ENCODE data around the gene IFNA2.
"Not testable (repeated sequence)": the region's sequence is repeated elsewhere in the genome, so short reads cannot be mapped to it uniquely, and the experiment has no call there.

IFNA2 gene

DNA sequence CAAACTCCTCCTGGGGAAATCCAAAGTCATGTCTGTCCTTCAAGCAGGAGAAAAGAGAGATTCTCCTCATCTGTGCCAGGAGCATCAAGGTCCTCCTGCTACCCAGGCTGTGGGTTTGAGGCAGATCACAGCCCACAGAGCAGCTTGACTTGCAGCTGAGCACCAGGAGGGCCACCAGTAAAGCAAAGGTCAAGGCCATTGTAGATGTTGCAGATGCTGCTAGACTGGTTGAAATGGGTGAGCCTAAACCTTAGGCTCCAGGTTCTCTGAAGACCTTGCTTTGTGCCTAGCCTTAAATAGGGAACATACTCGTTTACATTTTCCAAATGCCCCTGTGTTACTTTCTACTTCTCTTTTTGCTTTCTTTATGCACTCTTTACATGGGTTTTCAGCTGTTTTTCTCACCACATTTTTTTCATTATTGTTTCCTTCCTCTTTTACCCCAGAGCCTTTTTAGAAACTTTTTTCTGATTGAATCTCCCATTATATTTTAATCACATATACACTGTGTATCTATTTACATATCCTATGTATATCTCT lies at the start of gene IFNA2:
Gene IFNA2 (minus strand): TSS at position 268 of the 540 bp plus-strand sequence. CDS start 69 bp downstream, at position 199.
- peak; percentile 57 for DNase-seq

GRCh38 chr9:21435015-21435383 lies 49.8 kb upstream of the IFNA2 start:
- DNase-seq: not testable (repeated sequence)

DNA sequence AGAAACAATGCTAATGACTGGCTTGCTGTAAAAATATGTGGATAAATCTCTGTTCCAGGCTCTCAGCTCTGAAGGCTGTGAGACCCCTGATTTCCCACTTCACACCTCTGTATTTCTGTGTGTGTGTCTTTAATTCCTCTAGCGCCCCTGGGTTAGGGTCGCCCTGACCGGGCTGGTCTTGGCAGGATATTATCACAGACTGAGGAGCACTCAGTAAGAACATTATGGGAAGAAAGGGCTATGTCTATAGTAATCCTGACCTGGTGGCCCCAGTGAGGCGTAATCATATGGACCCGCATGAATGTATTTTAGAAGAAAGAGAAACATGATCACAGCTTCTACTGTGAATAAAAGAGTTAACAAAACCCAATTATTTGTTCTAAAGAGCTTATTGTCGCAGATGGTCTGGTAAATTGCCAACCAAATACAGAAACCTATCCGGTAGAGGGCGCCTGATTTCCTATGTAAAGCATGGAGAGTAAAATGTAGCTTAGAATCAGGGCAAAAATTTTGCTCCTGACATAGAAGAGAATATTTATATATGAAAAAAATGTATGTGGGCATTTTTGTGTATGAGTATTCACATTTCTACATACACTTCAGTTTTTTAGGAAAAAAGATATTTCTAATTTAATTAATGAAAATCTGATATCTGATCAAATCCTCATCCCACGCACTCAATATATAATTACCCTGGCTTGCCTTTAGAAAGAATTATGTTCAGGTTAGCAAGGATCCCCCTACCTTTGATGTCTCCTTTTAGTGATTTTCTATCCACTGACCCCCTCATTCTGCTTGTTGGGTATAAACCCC lies 49.2 kb upstream of the IFNA2 start:
- peak; percentile 84 for DNase-seq

- DNase-seq: peak; percentile 76
Measured at GRCh38 chr9:21432672-21433425, 47.7 kb upstream of the IFNA2 start.

DNA sequence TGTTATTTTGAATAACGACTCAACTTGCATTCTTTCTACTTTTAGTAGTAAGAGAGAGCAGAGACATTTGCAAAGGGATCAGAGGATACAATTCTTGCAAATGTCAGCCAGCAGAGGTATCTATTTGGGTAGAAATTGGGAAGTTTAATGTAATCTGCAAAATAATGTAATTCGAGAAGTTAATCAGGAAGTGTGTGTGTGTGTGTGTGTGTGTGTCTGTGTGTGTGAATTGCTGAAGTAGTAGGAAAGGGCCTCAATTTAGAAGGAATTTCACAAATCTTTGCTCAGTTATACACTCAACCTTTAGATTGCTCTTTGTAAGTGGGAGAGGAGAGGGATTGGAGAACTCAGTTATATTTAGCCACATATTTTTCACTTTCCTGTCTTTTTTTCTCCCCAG lies 44.0 kb upstream of the IFNA2 start:
- no peak for DNase-seq

- DNase-seq: no peak
Measured at GRCh38 chr9:21428235-21428634, 43.0 kb upstream of the IFNA2 start.

GRCh38 chr9:21415493-21416267 lies 30.5 kb upstream of the IFNA2 start:
- DNase-seq: no peak

DNA sequence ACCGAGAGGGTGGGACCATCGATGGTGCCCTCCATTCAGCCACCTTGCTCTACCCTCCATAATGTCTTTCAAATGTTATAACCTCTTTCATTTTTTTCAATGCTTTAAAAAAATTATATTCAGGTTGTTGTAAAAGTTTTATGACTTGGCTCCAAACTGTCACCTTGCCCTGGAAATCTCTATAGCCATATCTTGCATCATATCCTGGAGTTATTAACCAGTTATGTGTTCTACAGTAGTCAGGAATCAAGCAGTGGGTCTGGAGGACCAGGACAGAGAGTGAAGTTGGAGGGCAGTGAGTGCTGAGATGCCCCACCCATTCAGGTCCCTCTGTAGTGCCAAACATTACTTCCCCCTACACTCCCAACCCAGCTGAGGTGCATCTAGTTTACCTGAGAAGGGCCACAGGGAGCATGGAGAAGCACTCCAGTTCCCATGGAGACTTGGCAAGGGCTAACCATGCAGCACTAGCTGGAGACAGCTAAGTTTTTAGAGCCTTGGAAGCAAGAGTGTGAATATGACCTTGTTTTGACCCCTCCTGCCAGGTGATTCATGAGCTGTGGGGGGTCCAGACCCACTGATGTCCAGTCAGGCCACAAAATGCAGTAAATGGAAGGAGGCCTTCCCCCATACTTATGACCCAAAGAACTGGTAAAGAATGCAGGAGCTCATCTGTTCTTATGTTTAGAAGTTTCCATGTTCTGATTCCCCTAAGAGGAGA lies 29.2 kb upstream of the IFNA2 start:
- DNase-seq: no peak

DNA sequence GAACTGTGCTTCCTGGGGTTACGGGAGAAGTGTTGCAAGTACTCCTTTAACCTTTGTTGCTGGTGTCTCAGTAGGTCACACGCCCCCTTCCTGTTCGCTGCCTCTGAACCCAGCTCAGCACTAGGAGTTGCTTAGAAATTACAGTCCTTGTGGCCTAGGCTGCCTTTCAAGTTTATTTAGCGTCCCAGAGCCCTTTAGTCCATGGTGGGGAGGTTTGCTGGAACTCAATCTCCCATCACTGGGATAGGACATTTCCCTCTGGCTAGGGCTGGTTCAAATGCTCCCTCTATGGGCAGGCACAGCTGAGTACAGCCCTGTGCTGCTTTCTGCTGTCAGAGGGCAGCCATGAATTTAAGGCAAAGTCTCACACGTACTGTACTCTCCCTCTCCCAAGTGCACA lies 28.4 kb upstream of the IFNA2 start:
- DNase-seq: peak; percentile 34

DNA sequence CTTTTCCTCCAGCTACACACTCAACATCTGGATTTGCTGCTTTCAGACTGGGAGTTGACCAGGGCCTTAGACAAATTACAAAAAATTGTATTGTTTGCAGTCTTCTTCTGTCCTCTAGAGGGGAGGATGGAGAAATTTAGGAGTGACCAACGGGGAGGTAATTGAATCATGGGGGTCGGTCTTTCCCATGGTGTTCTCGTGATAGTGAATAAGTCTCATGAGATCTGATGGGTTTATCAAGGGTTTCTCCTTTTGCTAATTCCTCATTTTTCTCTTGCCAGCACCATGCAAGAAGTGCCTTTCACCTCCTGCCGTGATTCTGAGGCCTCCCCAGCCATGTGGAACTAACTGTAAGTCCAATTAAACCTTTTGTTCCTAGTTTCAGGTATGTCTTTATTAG lies 28.0 kb upstream of the IFNA2 start:
- peak; percentile 42 for DNase-seq

- DNase-seq: peak; percentile 25
Measured at GRCh38 chr9:21412107-21412506, 26.9 kb upstream of the IFNA2 start.

DNA sequence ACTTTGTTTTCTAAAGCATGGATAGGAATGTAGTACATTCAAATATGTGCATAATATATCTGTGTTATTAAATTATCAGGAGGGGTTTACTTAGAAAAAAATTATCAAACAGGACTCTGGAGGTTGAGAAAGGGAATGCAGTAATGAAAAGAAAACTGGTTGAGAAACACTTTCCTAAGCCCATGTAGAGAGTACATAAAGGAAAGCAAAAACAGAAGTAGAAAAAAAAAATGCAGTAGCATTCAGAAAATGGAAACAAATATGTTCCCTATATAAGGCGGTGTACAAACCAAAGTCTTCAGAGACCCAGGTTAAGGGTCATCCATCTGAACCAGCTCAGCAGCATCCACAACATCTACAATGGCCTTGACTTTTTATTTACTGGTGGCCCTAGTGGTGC lies 23.6 kb upstream of the IFNA2 start, which contains the start of gene IFNA8:
Gene IFNA8 (plus strand): TSS at position 301 of the 400 bp plus-strand sequence. CDS start 60 bp downstream, at position 361.
- peak; percentile 7 for DNase-seq

DNA sequence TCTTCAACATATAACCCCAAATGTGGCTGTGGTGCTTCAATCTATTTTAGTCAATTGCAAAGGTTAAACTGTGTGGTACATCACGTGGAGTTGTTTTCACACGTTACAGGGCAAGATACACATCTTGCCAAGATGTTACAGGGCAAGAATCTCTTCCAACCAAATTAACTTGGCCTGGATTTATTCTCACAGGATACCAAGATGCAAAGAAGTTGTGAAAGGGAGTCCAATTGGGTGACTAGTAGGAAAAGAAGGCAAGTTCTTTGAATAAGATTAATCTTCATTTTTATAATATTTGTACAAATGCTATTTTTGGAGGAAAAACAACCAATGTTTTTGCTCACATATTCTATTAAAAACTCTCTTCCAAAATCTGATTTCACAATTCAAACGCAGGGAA lies 18.9 kb upstream of the IFNA2 start:
- no peak for DNase-seq

- peak; percentile 14 for DNase-seq
Measured at GRCh38 chr9:21402386-21403251, 17.4 kb upstream of the IFNA2 start.

- DNase-seq: peak; percentile 28
Measured at GRCh38 chr9:21399956-21400355, 14.8 kb upstream of the IFNA2 start.

- no peak for DNase-seq
Measured at GRCh38 chr9:21398955-21399489, 13.8 kb upstream of the IFNA2 start.

GRCh38 chr9:21395778-21396717 lies 10.8 kb upstream of the IFNA2 start:
- peak; percentile 46 for DNase-seq

DNA sequence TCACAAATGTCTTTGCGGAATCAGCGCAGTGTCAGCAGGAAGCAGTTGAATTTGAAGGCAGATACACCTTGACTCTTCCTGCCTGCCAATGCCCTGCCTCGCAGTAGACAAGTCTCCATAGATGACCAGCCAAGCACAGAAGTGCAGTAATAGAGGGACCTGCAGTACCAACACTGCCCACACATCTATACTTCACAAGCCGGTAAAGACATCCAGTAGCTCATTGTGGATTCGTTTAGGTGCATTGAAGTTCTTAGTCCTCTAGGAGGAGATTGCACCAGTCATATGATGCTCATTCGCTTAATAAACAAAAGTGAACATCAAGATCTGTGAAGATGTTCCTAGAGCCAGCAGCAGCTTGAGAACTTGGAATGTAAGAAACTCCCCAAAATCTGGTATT lies 7.1 kb upstream of the IFNA2 start:
- peak; percentile 32 for DNase-seq

- no peak for DNase-seq
Measured at GRCh38 chr9:21383627-21384026, 1.6 kb downstream of the IFNA2 start.

Data from suppressor macrophage treated with lipopolysaccharide for 4 hours (primary cell).